Measurements from ENCODE around the gene DLK1. TPM values are rescaled to one million over a fixed set of nuclear protein-coding genes. Genes with fewer than 3 reads are reported as not detected.

The DLK1 gene
- polyA plus RNA-seq, 1 experiment, result 0.12 TPM

DNA sequence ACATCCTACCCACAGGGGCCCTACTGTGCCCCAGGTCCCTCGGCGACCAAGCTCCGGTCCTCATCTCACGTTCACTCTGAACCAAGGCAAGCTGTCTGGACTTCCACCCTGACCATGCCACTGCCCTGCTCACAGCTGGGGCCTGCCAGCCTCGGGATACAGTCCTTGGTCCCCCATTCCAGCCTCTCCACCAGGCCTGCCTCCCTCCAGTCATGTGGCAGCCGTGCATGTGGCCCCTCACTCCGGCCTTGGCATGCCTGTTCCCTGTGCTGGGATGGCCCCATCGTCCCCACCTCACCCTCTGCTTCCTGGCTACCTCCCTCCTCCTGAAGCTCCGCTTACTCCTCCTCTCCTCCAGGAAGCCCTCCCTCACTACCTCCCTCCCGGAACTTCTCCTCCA is 38.6 kb upstream of the DLK1 start:
- ChIA-PET CTCF (no interaction called here), POLR2A (no interaction called here)
- TF ChIP-seq, protein P1, sequence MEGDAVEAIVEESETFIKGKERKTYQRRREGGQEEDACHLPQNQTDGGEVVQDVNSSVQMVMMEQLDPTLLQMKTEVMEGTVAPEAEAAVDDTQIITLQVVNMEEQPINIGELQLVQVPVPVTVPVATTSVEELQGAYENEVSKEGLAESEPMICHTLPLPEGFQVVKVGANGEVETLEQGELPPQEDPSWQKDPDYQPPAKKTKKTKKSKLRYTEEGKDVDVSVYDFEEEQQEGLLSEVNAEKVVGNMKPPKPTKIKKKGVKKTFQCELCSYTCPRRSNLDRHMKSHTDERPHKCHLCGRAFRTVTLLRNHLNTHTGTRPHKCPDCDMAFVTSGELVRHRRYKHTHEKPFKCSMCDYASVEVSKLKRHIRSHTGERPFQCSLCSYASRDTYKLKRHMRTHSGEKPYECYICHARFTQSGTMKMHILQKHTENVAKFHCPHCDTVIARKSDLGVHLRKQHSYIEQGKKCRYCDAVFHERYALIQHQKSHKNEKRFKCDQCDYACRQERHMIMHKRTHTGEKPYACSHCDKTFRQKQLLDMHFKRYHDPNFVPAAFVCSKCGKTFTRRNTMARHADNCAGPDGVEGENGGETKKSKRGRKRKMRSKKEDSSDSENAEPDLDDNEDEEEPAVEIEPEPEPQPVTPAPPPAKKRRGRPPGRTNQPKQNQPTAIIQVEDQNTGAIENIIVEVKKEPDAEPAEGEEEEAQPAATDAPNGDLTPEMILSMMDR (IDR thresholded peaks at IDR 0.05; ENCODE audit: low read depth, low read length), result no peak
- no peak for DNase-seq (ENCODE audit: low read depth, low spot score)
- no peak overlapping the region for H3K27ac ChIP-seq (ENCODE audit: low read depth, low read length)
- no peak overlapping the region for H3K4me3 ChIP-seq (ENCODE audit: low read depth, low read length)
- peaks cover 5% of the 10 kb centered on the region for H3K27me3 ChIP-seq (ENCODE audit: control insufficient read depth, insufficient read depth, low read length)
- H3K9me3 ChIP-seq (ENCODE audit: control insufficient read depth, insufficient read depth, low read length), result no peaks in the 10 kb centered on the region; the same call in 1 of the 2 replicates

DNA sequence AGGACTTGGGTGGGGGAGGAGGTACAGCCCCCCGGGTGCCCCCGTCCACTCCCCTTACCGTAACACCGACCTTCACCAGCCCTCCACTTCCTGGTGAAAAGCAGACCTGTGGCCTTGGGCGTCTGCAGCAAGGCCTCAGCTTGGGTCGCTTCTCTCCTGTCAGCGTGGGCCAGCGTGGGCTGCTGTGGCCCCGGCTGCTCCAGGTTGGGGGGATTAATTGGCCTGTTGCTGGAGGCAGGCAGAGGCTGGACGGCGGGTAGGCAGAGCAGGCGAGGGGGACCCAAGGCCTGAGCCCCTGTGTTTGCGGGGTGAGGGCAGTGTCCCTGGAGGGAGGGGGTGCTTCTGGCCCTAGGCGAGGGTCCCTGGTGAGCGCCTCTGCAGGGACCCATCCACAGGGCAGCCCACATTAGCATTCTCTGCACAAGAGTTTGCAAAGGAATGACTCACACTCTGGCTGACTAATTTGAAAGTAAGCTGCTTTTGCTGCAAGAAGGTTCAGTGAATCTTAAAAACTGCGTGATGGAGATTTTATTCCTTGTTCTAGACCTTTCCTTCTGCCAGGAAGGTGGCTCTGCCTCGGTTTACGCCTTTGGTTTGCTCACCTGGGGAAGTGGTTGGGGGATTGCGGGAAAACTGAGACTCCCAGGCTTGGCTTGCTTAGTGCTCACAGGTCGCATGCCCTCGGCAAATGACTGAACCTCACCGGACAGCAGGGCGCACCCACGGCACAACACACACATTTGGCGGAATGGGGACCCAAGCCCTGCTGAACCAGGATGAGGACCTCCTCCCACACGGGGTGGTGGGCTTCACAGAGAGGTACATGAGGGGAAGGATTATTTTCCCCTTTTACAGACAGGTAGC is 37.9 kb upstream of the DLK1 start:
- CTCF ChIA-PET, result no interaction called here

DNA sequence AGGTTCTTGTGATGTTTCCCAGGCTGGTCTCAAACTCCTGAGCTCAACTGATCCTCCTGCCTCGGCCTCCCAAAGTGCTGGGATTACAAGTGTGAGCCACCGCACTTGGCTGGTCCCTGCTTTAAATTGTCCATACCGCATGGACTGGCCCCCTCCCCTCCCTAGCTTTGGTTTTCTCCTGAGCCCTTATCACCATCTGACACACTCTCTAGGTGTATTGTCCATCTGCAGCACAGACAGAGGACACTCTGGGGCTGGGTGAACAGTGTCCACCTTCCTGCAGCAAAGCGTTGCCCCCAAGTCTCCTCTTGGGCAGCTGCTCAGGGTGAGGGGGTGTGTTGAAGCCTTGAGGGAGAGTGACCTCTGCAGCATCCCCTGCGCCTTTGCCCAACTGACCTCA is 36.0 kb upstream of the DLK1 start:
- Histone ChIP-seq H3K9me3 (ENCODE audit: control insufficient read depth, insufficient read depth, low read length) (no peaks in the 10 kb centered on the region; the same call in 1 of the 2 replicates), H3K4me3 (ENCODE audit: low read depth, low read length) (no peak overlapping the region), H3K27me3 (ENCODE audit: control insufficient read depth, insufficient read depth, low read length) (no peaks in the 10 kb centered on the region), H3K27ac (ENCODE audit: low read depth, low read length) (no peak overlapping the region)
- POLR2A ChIA-PET, result interaction anchor here (0.6 kb wide), 1 partner anchor 284 kb away, joined by 3 read pairs; no protein-coding TSS in a partner anchor
- TF ChIP-seq, protein P1 (IDR thresholded peaks at IDR 0.05; ENCODE audit: low read depth, low read length), result no peak
- CTCF ChIA-PET, result interaction anchor here (0.6 to 1.3 kb wide), 3 partner anchors 10 to 273 kb away, joined by 3 to 4 read pairs (median 4); no protein-coding TSS in a partner anchor
- no peak for DNase-seq (ENCODE audit: low read depth, low spot score)

More for the DNA sequence above, 37.9 kb upstream of the DLK1 start:
- no peaks in the 10 kb centered on the region; the same call in 1 of the 2 replicates for H3K9me3 ChIP-seq (ENCODE audit: control insufficient read depth, insufficient read depth, low read length)
- POLR2A ChIA-PET, result no interaction called here
- peaks cover 5% of the 10 kb centered on the region for H3K27me3 ChIP-seq (ENCODE audit: control insufficient read depth, insufficient read depth, low read length)
- no peak overlapping the region for H3K4me3 ChIP-seq (ENCODE audit: low read depth, low read length)
- H3K27ac ChIP-seq (ENCODE audit: low read depth, low read length), result peak overlapping the region; percentile 61
- DNase-seq (ENCODE audit: low read depth, low spot score), result peak; percentile 29
- TF ChIP-seq, protein P1 (IDR thresholded peaks at IDR 0.05; ENCODE audit: low read depth, low read length), result no peak

DNA sequence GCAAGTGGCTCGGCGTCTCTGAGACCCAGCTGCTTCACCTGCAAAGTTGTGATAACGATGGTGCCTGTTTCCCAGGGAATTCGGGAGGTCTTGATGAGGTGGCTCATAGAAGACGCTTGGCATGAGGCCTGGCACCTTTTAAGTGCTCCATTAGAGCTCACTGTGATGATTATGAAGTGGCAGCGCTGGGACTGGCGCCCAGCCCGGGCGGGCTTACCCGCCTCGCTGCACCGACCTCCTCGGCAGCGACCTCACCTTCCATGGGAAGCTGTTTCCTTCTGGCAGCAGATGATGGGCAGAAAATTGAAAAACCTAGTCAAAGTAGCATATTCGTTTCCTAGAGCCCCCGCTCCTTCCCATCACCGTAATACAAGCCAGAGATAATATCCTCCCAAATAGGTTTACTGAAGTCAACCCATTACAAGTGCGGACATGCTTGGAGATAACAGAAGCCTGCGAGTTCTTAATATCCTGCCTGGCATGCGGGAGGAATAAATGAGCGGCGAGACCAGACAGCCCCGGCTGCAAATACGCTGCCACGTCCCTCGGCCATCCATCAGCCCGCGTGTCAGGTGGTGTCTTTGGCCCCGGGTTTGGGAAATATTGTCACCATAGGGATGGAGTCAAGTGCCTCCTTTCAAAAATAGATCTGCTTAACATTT is 35.2 kb upstream of the DLK1 start:
- no peaks in the 10 kb centered on the region; the same call in 1 of the 2 replicates for H3K9me3 ChIP-seq (ENCODE audit: control insufficient read depth, insufficient read depth, low read length)
- POLR2A ChIA-PET, result interaction anchor here (1.0 kb wide), 1 partner anchor 10 kb away, joined by 3 read pairs; no protein-coding TSS in a partner anchor
- H3K27ac ChIP-seq (ENCODE audit: low read depth, low read length), result no peak overlapping the region
- no peak overlapping the region for H3K4me3 ChIP-seq (ENCODE audit: low read depth, low read length)
- TF ChIP-seq, protein P1 (IDR thresholded peaks at IDR 0.05; ENCODE audit: low read depth, low read length), result no peak
- H3K27me3 ChIP-seq (ENCODE audit: control insufficient read depth, insufficient read depth, low read length), result peaks cover 5% of the 10 kb centered on the region
- CTCF ChIA-PET, result no interaction called here
- no peak for DNase-seq (ENCODE audit: low read depth, low spot score)
